Right lobe of liver (tissue), 6 donors: ENCODE results near the gene EMCN. TPM values are rescaled to one million over a fixed set of nuclear protein-coding genes. Genes with fewer than 3 reads are reported as not detected.

Source experiments
- ATAC-seq, 4 donors: fragments of 200-7000 bp; cut with Tn5 transposase; one replicate each; pipeline ENCODE4 v1.9.1; 2020; ENCODE audit warnings: mild to moderate bottlenecking in 4 of 4, moderate library complexity in 4 of 4
- DNase-seq, 3 donors: peaks; one replicate each; pipeline ENCODE4 v3.0.0-alpha.2; 2020
- H3K27ac ChIP-seq, 3 donors: fragments of 200-600 bp; one replicate each; pipeline ENCODE4 v1.8.0; 2022
- H3K27me3 ChIP-seq, 2 donors: fragments of 200-600 bp; one replicate each; pipeline ENCODE4 v1.8.0; 2022
- H3K36me3 ChIP-seq, 4 donors: fragments of 200-600 bp; sonication (generic) in 1 of 4; one replicate each; pipeline versions ENCODE4 v1.5.1 to v1.8.0; 2017 to 2022; ENCODE audit warnings: control low read depth in 1 of 4
- H3K4me1 ChIP-seq, 4 donors: fragments of 200-600 bp; sonication (generic) in 1 of 4; one replicate each; pipeline versions ENCODE4 v1.5.1 to v1.8.0; 2017 to 2022; ENCODE audit warnings: control low read depth in 1 of 4
- H3K4me3 ChIP-seq, 3 donors: fragments of 200-600 bp; one replicate each; pipeline ENCODE4 v1.8.0; 2022
- H3K9me3 ChIP-seq, 4 donors: fragments of 200-600 bp; sonication (generic) in 1 of 4; one replicate each; pipeline versions ENCODE4 v1.5.1 to v1.8.0; 2017 to 2022; ENCODE audit warnings: control low read depth in 1 of 4
- CTCF ChIP-seq, 4 donors: fragments of 200-600 bp in 3 of 4; fragments of 450-650 bp in 1 of 4; IDR thresholded peaks; one replicate each; pipeline versions ENCODE4 v1.5.1 to v1.8.0; 2016 to 2022; ENCODE audit warnings: antibody characterized with exemption in 4 of 4, mild to moderate bottlenecking in 2 of 4
- POLR2A ChIP-seq: fragments of 450-650 bp; IDR thresholded peaks from one replicate; pipeline ENCODE4 v1.6.1; 2017; ENCODE audit warnings: antibody characterized with exemption, mild to moderate bottlenecking
- WGBS: methylation state at CpG from one replicate; pipeline ENCODE4 v1.1.6; 2018; ENCODE audit warnings: low coverage, low lambda C conversion rate; ENCODE audit not compliant: insufficient coverage; ENCODE audit errors: missing lambda C conversion rate; 5-methylcytosine and 5-hydroxymethylcytosine counted together
- intact Hi-C, 2 donors: fragments of 100-400 bp; cut with DNase I; formaldehyde crosslinking; loops; one replicate each; pipeline versions ENCODE4 v1.11.2 to v1.14.1; 2022
- total RNA-seq, 6 experiments: library from RNA; depleted of rRNA in 2 of 6; stranded (reverse); fragments of >200 nt in 2 of 6; fragmentation: NEBNext Ultra II Directional in 3 of 6; extraction: Animal tissue kit (Norgen Biotek cat#: 25700) in 3 of 6; gene quantifications; one replicate each; pipeline versions ENCODE4 v1.1.0 to v1.2.4, GENCODE V29; 2016 to 2023
- donor health status: DM: no; HTN: yes; CAD: no.
- donor health status: DM: no; HTN: no; CAD: no.
- donor health status: DM: no; HTN: no; CAD: no.
- donor health status: DM: no; HTN: yes; CAD: no.
- donor health status: DM: no; HTN: yes; CAD: no.

Gene EMCN
- total RNA-seq, 6 experiments from 2014 or later = 1.9 to 6.8 (median 3.5) TPM

DNA sequence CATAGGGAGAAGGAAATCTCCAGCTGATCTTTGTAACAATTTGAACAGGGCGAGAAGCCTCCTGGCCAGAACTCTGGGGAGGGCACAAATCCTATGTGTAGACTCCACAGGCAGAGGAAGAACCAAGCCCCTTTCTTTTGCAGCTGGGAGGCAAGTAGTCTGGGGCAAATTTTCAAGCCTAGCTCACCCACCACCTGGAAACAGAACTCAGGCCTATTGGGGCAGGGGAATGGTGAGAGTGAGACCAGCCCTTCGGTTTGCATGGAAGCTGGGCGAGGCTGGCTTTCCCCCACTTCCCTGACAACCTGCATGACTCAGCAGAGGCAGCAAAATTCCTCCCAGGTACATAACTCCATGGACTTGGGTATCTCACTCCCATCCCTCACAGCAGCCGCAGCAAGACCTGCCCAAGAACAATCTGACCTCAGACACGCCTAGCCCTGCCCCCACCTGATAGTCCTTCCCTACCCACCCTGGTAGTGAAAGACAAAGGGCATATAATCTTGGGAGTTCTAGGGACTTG, 138.2 kb downstream of the EMCN start:
- H3K9me3 ChIP-seq = no peaks in the 10 kb centered on the region
- intact Hi-C loops = no loop called here
- H3K27ac ChIP-seq = no peak overlapping the region
- no peak overlapping the region for H3K4me3 ChIP-seq
- no peak for DNase-seq
- WGBS = 40% methylated on average over 2 of the region's 5 CpGs
- ATAC-seq = no peak
- no peak for TF ChIP-seq POLR2A
- no peak for TF ChIP-seq CTCF (IDR thresholded peaks at IDR 0.05)
- H3K4me1 ChIP-seq = no peaks in the 10 kb centered on the region
- H3K27me3 ChIP-seq = no peaks in the 10 kb centered on the region
- H3K36me3 ChIP-seq = no peaks in the 10 kb centered on the region

GRCh38 chr4:100372432-100372831, 145.4 kb downstream of the EMCN start:
- TF ChIP-seq CTCF (IDR thresholded peaks at IDR 0.05) = peak in 1 of 4 donors; percentile 6
- no peak for TF ChIP-seq POLR2A
- Histone ChIP-seq H3K9me3 (no peaks in the 10 kb centered on the region), H3K4me1 (no peaks in the 10 kb centered on the region), H3K27ac (no peak overlapping the region), H3K4me3 (no peak overlapping the region), H3K27me3 (no peaks in the 10 kb centered on the region), H3K36me3 (no peaks in the 10 kb centered on the region)
- DNase-seq = no peak
- no peak for ATAC-seq
- intact Hi-C loops = no loop called here
- WGBS = 52% methylated on average over 3 of the region's 3 CpGs

GRCh38 chr4:100369871-100370270, 148.0 kb downstream of the EMCN start:
- Histone ChIP-seq H3K4me1 (no peaks in the 10 kb centered on the region), H3K9me3 (no peaks in the 10 kb centered on the region), H3K36me3 (no peaks in the 10 kb centered on the region), H3K27ac (no peak overlapping the region), H3K27me3 (no peaks in the 10 kb centered on the region), H3K4me3 (no peak overlapping the region)
- DNase-seq (no peak), ATAC-seq (no peak)
- WGBS = 47% methylated on average over 2 of the region's 2 CpGs
- TF ChIP-seq POLR2A (no peak), CTCF (IDR thresholded peaks at IDR 0.05) (no peak)
- intact Hi-C loops = no loop called here

- ATAC-seq (no peak), DNase-seq (no peak)
- no peak overlapping the region for H3K4me3 ChIP-seq
- no peaks in the 10 kb centered on the region for H3K27me3 ChIP-seq
- intact Hi-C loops = no loop called here
- no peaks in the 10 kb centered on the region for H3K9me3 ChIP-seq
- no peak overlapping the region for H3K27ac ChIP-seq
- H3K4me1 ChIP-seq = no peaks in the 10 kb centered on the region
- WGBS = 35% methylated on average over 1 of the region's 1 CpG
- H3K36me3 ChIP-seq = no peaks in the 10 kb centered on the region
- no peak for TF ChIP-seq CTCF (IDR thresholded peaks at IDR 0.05)
- TF ChIP-seq POLR2A = no peak
Measured at GRCh38 chr4:100367451-100367850, 150.4 kb downstream of the EMCN start.

DNA sequence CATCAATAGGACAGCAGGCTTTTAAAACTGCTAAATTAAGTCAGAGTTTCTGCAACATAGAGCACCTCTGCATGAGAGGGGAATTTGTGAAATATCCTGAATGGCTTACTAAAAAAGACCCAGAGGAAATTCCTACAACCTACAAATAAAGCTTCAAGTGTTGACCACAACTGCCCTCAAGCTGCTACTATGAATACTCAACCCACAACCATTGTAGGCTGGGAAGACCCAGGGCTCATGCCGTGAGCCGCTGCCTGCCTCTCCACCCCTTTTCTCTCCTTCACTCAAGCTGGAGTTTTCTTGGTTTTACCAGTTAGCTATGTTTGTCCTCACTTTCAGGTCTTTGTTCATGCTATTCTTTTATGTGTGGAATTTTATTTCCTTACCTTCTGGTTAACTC, 151.6 kb downstream of the EMCN start:
- ATAC-seq (no peak), DNase-seq (no peak)
- Histone ChIP-seq H3K27ac (no peak overlapping the region), H3K4me3 (no peak overlapping the region), H3K4me1 (no peaks in the 10 kb centered on the region), H3K9me3 (no peaks in the 10 kb centered on the region), H3K36me3 (no peaks in the 10 kb centered on the region), H3K27me3 (no peaks in the 10 kb centered on the region)
- intact Hi-C loops = no loop called here
- WGBS = 36% methylated on average over 2 of the region's 2 CpGs
- TF ChIP-seq POLR2A = no peak
- no peak for TF ChIP-seq CTCF (IDR thresholded peaks at IDR 0.05)
